ENCODE data around the gene HSF5.
"Not testable (repeated sequence)": the region's sequence is repeated elsewhere in the genome, so short reads cannot be mapped to it uniquely, and the experiment has no call there.

Gene HSF5

GRCh38 chr17:58411408-58411894 lies 76.8 kb downstream of the HSF5 start:
- DNase-seq: no peak

- DNase-seq: no peak
Observed at GRCh38 chr17:58410714-58411407, 77.3 kb downstream of the HSF5 start.

GRCh38 chr17:58409432-58409831 lies 78.8 kb downstream of the HSF5 start:
- no peak for DNase-seq

GRCh38 chr17:58403311-58403710 lies 84.9 kb downstream of the HSF5 start:
- DNase-seq: no peak

- no peak for DNase-seq
Observed at GRCh38 chr17:58402679-58403078, 85.5 kb downstream of the HSF5 start.

GRCh38 chr17:58402047-58402446 lies 86.2 kb downstream of the HSF5 start:
- no peak for DNase-seq

GRCh38 chr17:58401287-58401686 lies 86.9 kb downstream of the HSF5 start:
- no peak for DNase-seq

- no peak for DNase-seq
Observed at GRCh38 chr17:58400826-58401225, 87.4 kb downstream of the HSF5 start.

- DNase-seq: no peak
Observed at GRCh38 chr17:58399974-58400373, 88.2 kb downstream of the HSF5 start.

GRCh38 chr17:58398574-58399266 lies 89.5 kb downstream of the HSF5 start:
- no peak for DNase-seq

- not testable (repeated sequence) for DNase-seq
Observed at GRCh38 chr17:58397421-58397820, 90.8 kb downstream of the HSF5 start.

GRCh38 chr17:58396173-58396572 lies 92.0 kb downstream of the HSF5 start:
- no peak for DNase-seq

GRCh38 chr17:58394534-58395223 lies 93.5 kb downstream of the HSF5 start:
- DNase-seq: no peak

GRCh38 chr17:58391302-58391984 lies 96.8 kb downstream of the HSF5 start:
- no peak for DNase-seq

- DNase-seq: no peak
Observed at GRCh38 chr17:58390884-58391283, 97.3 kb downstream of the HSF5 start.

- DNase-seq: no peak
Observed at GRCh38 chr17:58388302-58389190, 99.7 kb downstream of the HSF5 start.

- DNase-seq: no peak
Observed at GRCh38 chr17:58387834-58388233, 100.4 kb downstream of the HSF5 start.

GRCh38 chr17:58386708-58387107 lies 101.5 kb downstream of the HSF5 start:
- DNase-seq: no peak

- DNase-seq: no peak
Observed at GRCh38 chr17:58385359-58385899, 102.8 kb downstream of the HSF5 start.

- no peak for DNase-seq
Observed at GRCh38 chr17:58384897-58385296, 103.3 kb downstream of the HSF5 start.

GRCh38 chr17:58383892-58384462 lies 104.2 kb downstream of the HSF5 start:
- no peak for DNase-seq

- no peak for DNase-seq
Observed at GRCh38 chr17:58382872-58383242, 105.4 kb downstream of the HSF5 start.

Measured in femur (tissue), 1 donor.